GM23248 (cell line): ENCODE results near the gene KRTCAP3.

ENCODE experiments used
- EZH2 ChIP-seq: fragments of 200-600 bp; sonication (generic); IDR thresholded peaks from 2 replicates; pipeline ENCODE4 v1.6.1; 2018; ENCODE audit warnings: antibody characterized with exemption, mild to moderate bottlenecking; ENCODE audit not compliant: insufficient read depth, poor library complexity, severe bottlenecking
- EZH2phosphoT487 ChIP-seq: fragments of 200-600 bp; sonication (generic); IDR thresholded peaks from 2 replicates; pipeline ENCODE4 v1.6.1; 2018; ENCODE audit warnings: antibody characterized with exemption, moderate library complexity, mild to moderate bottlenecking, low read depth; ENCODE audit not compliant: insufficient read depth

GRCh38 chr2:27445615-27446014 lies 3.4 kb downstream of the KRTCAP3 start:
- TF ChIP-seq EZH2 (no peak), EZH2phosphoT487 (no peak)
